ENCODE data around the gene MTRR. TPM values are rescaled to one million over a fixed set of nuclear protein-coding genes. Genes with fewer than 3 reads are reported as not detected.

The MTRR gene
- total and polyA plus RNA-seq, 2 of the 4 experiments (the other 2 are of a cell fraction) = 33.2 to 33.5 TPM

DNA sequence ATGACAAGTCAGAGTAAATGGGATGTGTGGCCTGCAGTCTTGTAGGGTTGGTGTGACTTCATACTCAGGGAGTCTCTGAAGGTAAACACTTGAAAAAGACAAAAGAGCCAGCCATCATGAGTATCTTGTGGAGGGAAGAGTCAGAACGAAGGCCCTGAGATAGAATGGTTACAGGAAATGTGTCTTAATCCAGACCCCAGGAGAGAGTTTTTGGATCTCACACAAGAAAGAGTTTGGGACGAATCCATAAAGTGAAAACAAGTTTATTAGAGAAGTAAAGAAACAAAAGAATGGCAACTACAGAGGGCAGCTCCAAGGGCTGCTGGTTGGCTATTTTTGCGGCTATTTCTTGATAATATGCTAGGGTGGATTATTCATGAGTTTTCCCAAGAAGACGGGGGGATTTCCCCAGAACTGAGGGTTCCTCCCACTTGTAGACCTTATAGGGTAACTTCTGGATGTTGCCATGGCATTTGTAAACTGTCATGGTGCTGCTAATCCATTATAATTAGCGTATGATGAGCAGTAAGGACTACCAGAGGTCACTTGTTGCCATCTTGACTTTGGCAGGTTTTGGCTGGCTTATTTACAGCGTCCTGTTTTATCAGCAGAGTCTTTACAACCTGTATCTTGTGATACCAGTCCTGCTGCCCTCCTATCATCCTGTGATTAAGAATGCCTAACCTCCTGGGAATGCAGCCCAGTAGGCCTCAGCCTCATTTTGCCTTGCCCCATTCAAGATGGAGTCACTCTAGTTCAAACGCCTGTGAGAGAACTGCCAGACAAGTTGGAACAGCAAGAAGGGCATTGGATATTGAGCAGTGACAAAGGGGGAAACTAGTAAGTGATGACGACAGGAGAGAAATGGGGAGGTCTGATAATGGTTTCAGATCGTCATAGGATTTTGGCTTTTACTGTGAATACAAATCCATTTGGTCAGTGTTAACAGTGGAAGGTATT, 34.0 kb downstream of the MTRR start:
- in situ Hi-C loops (cut with MboI; ENCODE audit: low sequenced_read_pairs) = no loop called here

More for the DNA sequence above, 34.0 kb downstream of the MTRR start:
- Histone ChIP-seq H3K9ac (ENCODE audit: low read depth, low read length) (no peak overlapping the region), H2BK5ac (ENCODE audit: low read depth, low read length, poor library complexity, severe bottlenecking) (no peak overlapping the region), H3K27ac (ENCODE audit: insufficient read depth, low read length) (no peak overlapping the region), H3K14ac (replicated peaks; ENCODE audit: low read depth, low read length) (no peak overlapping the region), H2AFZ (replicated peaks; ENCODE audit: low read length, poor library complexity) (no peak overlapping the region), H3K79me1 (ENCODE audit: low read depth in 1 of 2, low read length in 2 of 2) (no peaks in the 10 kb centered on the region), H3K9me1 (ENCODE audit: insufficient read depth, low read length) (0 out of 2 replicates have a peak, but pooled peaks cover 3% of the 10 kb centered on the region), H3K9me3 (ENCODE audit: control insufficient read depth, insufficient read depth, low read length) (0 out of 2 replicates have a peak, but pooled peaks cover 2% of the 10 kb centered on the region), H2BK20ac (ENCODE audit: low read depth, low read length) (no peak overlapping the region), H3K18ac (ENCODE audit: low read depth, low read length) (no peak overlapping the region), H3K4me1 (ENCODE audit: control insufficient read depth, insufficient read depth, low read length) (peaks cover 10% of the 10 kb centered on the region), H3K4me3 (ENCODE audit: insufficient read depth, low read depth, low read length) (no peak overlapping the region), H3K56ac (ENCODE audit: extremely low read depth, insufficient read depth, low read length) (no peak overlapping the region), H4K91ac (ENCODE audit: insufficient read depth, low read depth, low read length) (no peak overlapping the region), H2BK120ac (ENCODE audit: low read depth, low read length) (no peak overlapping the region), H3K23ac (ENCODE audit: low read depth, low read length) (no peak overlapping the region), H4K5ac (ENCODE audit: low read depth, low read length) (no peak overlapping the region), H3K27me3 (ENCODE audit: control insufficient read depth, insufficient read depth, low read length) (no peaks in the 10 kb centered on the region), H3K4me2 (ENCODE audit: low read depth, low read length) (no peak overlapping the region), H3K4ac (ENCODE audit: low read depth, low read length) (no peak overlapping the region), H2AK5ac (ENCODE audit: low read depth, low read length) (no peak overlapping the region), H2AK9ac (replicated peaks; ENCODE audit: low read depth, low read length, poor library complexity) (no peak overlapping the region), H4K20me1 (ENCODE audit: insufficient read depth, low read length) (no peaks in the 10 kb centered on the region), H2BK15ac (ENCODE audit: low read depth, low read length) (no peak overlapping the region), H3K36me3 (ENCODE audit: control insufficient read depth, insufficient read depth, low read length) (peaks cover 22% of the 10 kb centered on the region), H4K8ac (ENCODE audit: low read depth in 2 of 2, low read length in 2 of 2) (no peak overlapping the region)
- dilution Hi-C loops (cut with HindIII; ENCODE audit: low sequenced_read_pairs, unreplicated experiment) (no loop called here), intact Hi-C loops (cut with micrococcal nuclease) (no loop called here)
- ChIA-PET POLR2A (ENCODE audit: unreplicated experiment) (no interaction called here), CTCF (no interaction called here)
- 84% methylated on average over 5 of the region's 9 CpGs; no CpG with 5 or more reads in 1 of the 2 experiments for WGBS, 2 experiments (ENCODE audit: extremely low coverage in 2 of 2, insufficient read length in 1 of 2)
- DNase-seq (no peak), ATAC-seq (ENCODE audit: low read depth) (no peak)
- BruUV-seq (replicated peaks) = no TSS peak
- TF ChIP-seq, protein P1, sequence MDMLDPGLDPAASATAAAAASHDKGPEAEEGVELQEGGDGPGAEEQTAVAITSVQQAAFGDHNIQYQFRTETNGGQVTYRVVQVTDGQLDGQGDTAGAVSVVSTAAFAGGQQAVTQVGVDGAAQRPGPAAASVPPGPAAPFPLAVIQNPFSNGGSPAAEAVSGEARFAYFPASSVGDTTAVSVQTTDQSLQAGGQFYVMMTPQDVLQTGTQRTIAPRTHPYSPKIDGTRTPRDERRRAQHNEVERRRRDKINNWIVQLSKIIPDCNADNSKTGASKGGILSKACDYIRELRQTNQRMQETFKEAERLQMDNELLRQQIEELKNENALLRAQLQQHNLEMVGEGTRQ (IDR thresholded peaks at IDR 0.05; ENCODE audit: low read depth, low read length) = no peak
- no peak for TF ChIP-seq MAZ (IDR thresholded peaks at IDR 0.05; ENCODE audit: borderline replicate concordance, low read depth, low read length)
